ENCODE data around the gene PXDN. TPM values are rescaled to one million over a fixed set of nuclear protein-coding genes. Genes with fewer than 3 reads are reported as not detected.

The PXDN gene
- total and polyA plus RNA-seq, 10 of the 15 experiments (the other 5 are each of a cell fraction or from before 2014, with no cell fraction given): 0.12 to 0.69 (median 0.23) TPM; not detected in 5

GRCh38 chr2:1648241-1649102 lies 95.8 kb downstream of the PXDN start:
- ChIA-PET SMC1A (ENCODE audit: uncharacterized antibody, unreplicated experiment) (no interaction called here), RAD21 (ENCODE audit: unreplicated experiment) (no interaction called here), POLR2A (no interaction called here), CTCF (no interaction called here)
- Histone ChIP-seq H3K9me3 (replicated peaks; ENCODE audit: control insufficient read depth, insufficient read depth, low read length) (no peaks in the 10 kb centered on the region; the same call in 1 of the 3 replicates), H3K36me3 (ENCODE audit: control insufficient read depth in 2 of 2, insufficient read depth in 2 of 2, low read length in 1 of 2) (no peaks in the 10 kb centered on the region), H3K27ac (ENCODE audit: control insufficient read depth, insufficient read depth) (no peak overlapping the region), H3K4me3 (no peak overlapping the region), H4K20me1 (ENCODE audit: control insufficient read depth, insufficient read depth) (no peaks in the 10 kb centered on the region), H3K79me2 (ENCODE audit: control insufficient read depth, insufficient read depth, low read length) (no peaks in the 10 kb centered on the region), H3K9ac (ENCODE audit: control insufficient read depth, insufficient read depth, low read length) (no peak overlapping the region), H3K4me1 (ENCODE audit: control insufficient read depth, insufficient read depth, low read length) (no peaks in the 10 kb centered on the region), H3K4me2 (ENCODE audit: control insufficient read depth, insufficient read depth) (no peak overlapping the region), H2AFZ (ENCODE audit: control insufficient read depth, low read depth, low read length) (no peak overlapping the region), H3K27me3 (replicated peaks in 1 of 2; ENCODE audit: control insufficient read depth in 2 of 2, insufficient read depth in 2 of 2, low read length in 1 of 2) (no peaks in the 10 kb centered on the region)
- no peak for TF ChIP-seq HCFC1 (IDR thresholded peaks at IDR 0.05; ENCODE audit: low read length)
- no peak for TF ChIP-seq MTA2 (IDR thresholded peaks at IDR 0.05; ENCODE audit: low read depth)
- TF ChIP-seq NRF1 (conservative IDR thresholded peaks at IDR 0.05; ENCODE audit: low read depth, low read length): no peak
- no peak for TF ChIP-seq SIX5 (IDR thresholded peaks at IDR 0.05; ENCODE audit: low read depth, low read length, severe bottlenecking)
- TF ChIP-seq SIN3A (IDR thresholded peaks at IDR 0.05; ENCODE audit: low read depth, low read length): no peak
- TF ChIP-seq PAX5 (IDR thresholded peaks at IDR 0.05; ENCODE audit: borderline replicate concordance, low read depth, low read length): no peak
- no peak for TF ChIP-seq NFYB (IDR thresholded peaks at IDR 0.05; ENCODE audit: insufficient read depth, low read depth, low read length)
- no peak for TF ChIP-seq PKNOX1 (IDR thresholded peaks at IDR 0.05)
- TF ChIP-seq GATAD2B (conservative IDR thresholded peaks at IDR 0.05; ENCODE audit: low read depth): no peak
- TF ChIP-seq JUND (IDR thresholded peaks at IDR 0.05; ENCODE audit: low read depth, low read length): no peak
- no peak for TF ChIP-seq JUNB (IDR thresholded peaks at IDR 0.05)
- TF ChIP-seq SMAD5 (IDR thresholded peaks at IDR 0.05; ENCODE audit: low read depth): no peak
- intact Hi-C loops (cut with micrococcal nuclease; ENCODE audit: unreplicated experiment): no loop called here
- no peak for FAIRE-seq
- in situ Hi-C loops (cut with MboI): no loop called here
- no TSS peak for BruUV-seq (replicated peaks)
- no peak for ATAC-seq
- 80% methylated on average over 58 of the region's 67 CpGs for WGBS (ENCODE audit: insufficient coverage, insufficient replicate concordance, low lambda C conversion rate, missing lambda C conversion rate)
- DNase-seq (ENCODE audit: low read depth, low spot score): no peak

All from GM12878 (cell line).